ENCODE data around the gene MCRS1.

DNA sequence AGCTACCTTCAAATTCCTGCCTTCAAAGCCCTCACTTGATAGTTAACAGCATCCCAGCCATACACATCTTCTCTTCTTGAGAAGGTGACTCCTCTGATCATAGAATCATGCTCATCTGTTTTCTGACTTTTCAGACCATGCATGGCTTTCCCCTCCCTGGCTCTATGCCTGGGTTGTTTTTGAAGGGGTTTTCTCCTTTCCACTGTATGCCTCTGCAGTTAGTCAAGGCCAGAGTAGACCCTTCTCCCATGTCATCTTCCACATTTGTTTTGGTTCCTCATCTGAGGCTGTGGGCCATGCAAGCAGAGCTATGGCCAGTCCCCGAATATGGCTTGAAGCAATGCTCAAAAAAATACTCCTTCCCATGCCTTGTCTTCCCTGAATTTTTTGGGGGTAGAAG is 14.3 kb upstream of the MCRS1 start:
- TF ChIP-seq, protein P1, sequence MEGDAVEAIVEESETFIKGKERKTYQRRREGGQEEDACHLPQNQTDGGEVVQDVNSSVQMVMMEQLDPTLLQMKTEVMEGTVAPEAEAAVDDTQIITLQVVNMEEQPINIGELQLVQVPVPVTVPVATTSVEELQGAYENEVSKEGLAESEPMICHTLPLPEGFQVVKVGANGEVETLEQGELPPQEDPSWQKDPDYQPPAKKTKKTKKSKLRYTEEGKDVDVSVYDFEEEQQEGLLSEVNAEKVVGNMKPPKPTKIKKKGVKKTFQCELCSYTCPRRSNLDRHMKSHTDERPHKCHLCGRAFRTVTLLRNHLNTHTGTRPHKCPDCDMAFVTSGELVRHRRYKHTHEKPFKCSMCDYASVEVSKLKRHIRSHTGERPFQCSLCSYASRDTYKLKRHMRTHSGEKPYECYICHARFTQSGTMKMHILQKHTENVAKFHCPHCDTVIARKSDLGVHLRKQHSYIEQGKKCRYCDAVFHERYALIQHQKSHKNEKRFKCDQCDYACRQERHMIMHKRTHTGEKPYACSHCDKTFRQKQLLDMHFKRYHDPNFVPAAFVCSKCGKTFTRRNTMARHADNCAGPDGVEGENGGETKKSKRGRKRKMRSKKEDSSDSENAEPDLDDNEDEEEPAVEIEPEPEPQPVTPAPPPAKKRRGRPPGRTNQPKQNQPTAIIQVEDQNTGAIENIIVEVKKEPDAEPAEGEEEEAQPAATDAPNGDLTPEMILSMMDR (IDR thresholded peaks at IDR 0.05; ENCODE audit: low read length): no peak
- no peak for TF ChIP-seq EZH2 (optimal IDR thresholded peaks at IDR 0.05; ENCODE audit: low read depth, low read length)
